Activated B cell treated with CpG ODN at 0.5 μM for 24 hours (primary cell): ENCODE measurements around the gene SELPLG. TPM values are rescaled to one million over a fixed set of nuclear protein-coding genes. Genes with fewer than 3 reads are reported as not detected.

ENCODE experiments used
- ATAC-seq: fragments of 200-7000 bp; cut with Tn5 transposase; one replicate; pipeline ENCODE4 v1.10.0; 2021; ENCODE audit warnings: low read depth, mild to moderate bottlenecking, moderate library complexity
- CTCF ChIA-PET: fragments of 350-600 bp; sonication (Branson Sonifier 250); formaldehyde crosslinking; loops from one replicate; lab custom pipeline; 2021; ENCODE audit warnings: antibody characterized with exemption; lab: Charles Lee
- POLR2A ChIA-PET: fragments of 350-600 bp; sonication (Branson Sonifier 250); formaldehyde crosslinking; loops from one replicate; lab custom pipeline; 2021; ENCODE audit warnings: antibody characterized with exemption; lab: Charles Lee
- DNase-seq: peaks from one replicate; pipeline ENCODE4 v3.0.0; 2022
- H3K27ac Mint-ChIP-seq: one replicate; pipeline ENCODE4 v1.8.0; 2020; ENCODE audit warnings: mixed read lengths
- H3K27me3 Mint-ChIP-seq: one replicate; pipeline ENCODE4 v1.8.0; 2021; ENCODE audit warnings: mixed read lengths
- H3K36me3 Mint-ChIP-seq: one replicate; pipeline ENCODE4 v1.8.0; 2021; ENCODE audit warnings: low read depth, mixed read lengths
- H3K4me1 Mint-ChIP-seq: one replicate; pipeline ENCODE4 v1.8.0; 2021; ENCODE audit warnings: mixed read lengths
- H3K4me3 Mint-ChIP-seq: one replicate; pipeline ENCODE4 v1.8.0; 2020; ENCODE audit warnings: mild to moderate bottlenecking, mixed read lengths
- H3K9me3 Mint-ChIP-seq: one replicate; pipeline ENCODE4 v1.8.0; 2020; ENCODE audit warnings: mixed read lengths
- intact Hi-C: fragments of 100-400 bp; cut with micrococcal nuclease; formaldehyde crosslinking; loops from one replicate; pipeline ENCODE4 v1.15.1; 2024
- total RNA-seq: library from RNA; stranded (reverse); gene quantifications from 2 replicates; pipeline ENCODE4 v1.2.3, GENCODE V29; 2022
- TF ChIP-seq, protein P1 (sequence below): fragments of 200-600 bp; IDR thresholded peaks from one replicate; pipeline ENCODE4 v1.8.0; 2022; ENCODE audit warnings: antibody characterized with exemption, mild to moderate bottlenecking

Gene SELPLG
- total RNA-seq, 1 donor from 2014 or later: 1.8 TPM

DNA sequence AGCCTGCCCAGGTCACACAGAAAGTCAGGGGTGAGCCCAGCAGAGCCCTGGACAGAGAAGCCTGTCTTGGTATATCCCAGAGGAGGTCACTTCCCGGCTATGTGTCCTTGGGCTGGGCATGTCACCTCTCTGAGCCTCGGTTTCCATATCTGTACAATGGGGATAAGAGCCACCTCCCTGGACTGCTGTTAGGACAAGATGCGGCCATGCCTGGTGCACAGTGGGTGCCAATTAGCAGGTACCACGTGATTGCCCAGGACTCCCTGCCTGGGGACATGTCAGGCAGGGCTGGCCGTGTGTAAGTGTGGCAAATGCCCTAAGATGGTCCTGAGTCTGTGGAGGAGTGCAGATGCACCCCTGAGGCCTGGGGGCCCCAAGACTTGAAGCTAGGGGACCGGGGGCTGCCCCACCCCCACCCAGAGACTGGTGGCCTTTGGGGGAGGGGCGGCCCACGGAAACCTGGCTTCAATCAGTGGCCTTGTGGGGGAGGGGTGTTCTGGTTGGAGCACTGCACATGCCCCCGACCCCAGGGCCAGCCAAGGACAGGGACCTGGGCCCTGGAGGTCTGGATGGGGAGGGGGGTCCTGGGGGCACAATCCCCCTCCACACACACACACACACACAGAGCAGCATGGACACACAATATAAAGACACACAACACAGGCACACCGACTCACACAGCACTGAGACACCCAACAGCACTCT lies 36.7 kb downstream of the SELPLG start:
- Mint-ChIP-seq H3K27ac (no peak overlapping the region), H3K4me1 (no peaks in the 10 kb centered on the region), H3K27me3 (no peaks in the 10 kb centered on the region), H3K4me3 (no peak overlapping the region), H3K9me3 (no peaks in the 10 kb centered on the region), H3K36me3 (no peaks in the 10 kb centered on the region)
- intact Hi-C loops: no loop called here
- TF ChIP-seq, protein P1, sequence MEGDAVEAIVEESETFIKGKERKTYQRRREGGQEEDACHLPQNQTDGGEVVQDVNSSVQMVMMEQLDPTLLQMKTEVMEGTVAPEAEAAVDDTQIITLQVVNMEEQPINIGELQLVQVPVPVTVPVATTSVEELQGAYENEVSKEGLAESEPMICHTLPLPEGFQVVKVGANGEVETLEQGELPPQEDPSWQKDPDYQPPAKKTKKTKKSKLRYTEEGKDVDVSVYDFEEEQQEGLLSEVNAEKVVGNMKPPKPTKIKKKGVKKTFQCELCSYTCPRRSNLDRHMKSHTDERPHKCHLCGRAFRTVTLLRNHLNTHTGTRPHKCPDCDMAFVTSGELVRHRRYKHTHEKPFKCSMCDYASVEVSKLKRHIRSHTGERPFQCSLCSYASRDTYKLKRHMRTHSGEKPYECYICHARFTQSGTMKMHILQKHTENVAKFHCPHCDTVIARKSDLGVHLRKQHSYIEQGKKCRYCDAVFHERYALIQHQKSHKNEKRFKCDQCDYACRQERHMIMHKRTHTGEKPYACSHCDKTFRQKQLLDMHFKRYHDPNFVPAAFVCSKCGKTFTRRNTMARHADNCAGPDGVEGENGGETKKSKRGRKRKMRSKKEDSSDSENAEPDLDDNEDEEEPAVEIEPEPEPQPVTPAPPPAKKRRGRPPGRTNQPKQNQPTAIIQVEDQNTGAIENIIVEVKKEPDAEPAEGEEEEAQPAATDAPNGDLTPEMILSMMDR: no peak
- no peak for ATAC-seq
- POLR2A ChIA-PET: no interaction called here
- CTCF ChIA-PET: no interaction called here
- no peak for DNase-seq

DNA sequence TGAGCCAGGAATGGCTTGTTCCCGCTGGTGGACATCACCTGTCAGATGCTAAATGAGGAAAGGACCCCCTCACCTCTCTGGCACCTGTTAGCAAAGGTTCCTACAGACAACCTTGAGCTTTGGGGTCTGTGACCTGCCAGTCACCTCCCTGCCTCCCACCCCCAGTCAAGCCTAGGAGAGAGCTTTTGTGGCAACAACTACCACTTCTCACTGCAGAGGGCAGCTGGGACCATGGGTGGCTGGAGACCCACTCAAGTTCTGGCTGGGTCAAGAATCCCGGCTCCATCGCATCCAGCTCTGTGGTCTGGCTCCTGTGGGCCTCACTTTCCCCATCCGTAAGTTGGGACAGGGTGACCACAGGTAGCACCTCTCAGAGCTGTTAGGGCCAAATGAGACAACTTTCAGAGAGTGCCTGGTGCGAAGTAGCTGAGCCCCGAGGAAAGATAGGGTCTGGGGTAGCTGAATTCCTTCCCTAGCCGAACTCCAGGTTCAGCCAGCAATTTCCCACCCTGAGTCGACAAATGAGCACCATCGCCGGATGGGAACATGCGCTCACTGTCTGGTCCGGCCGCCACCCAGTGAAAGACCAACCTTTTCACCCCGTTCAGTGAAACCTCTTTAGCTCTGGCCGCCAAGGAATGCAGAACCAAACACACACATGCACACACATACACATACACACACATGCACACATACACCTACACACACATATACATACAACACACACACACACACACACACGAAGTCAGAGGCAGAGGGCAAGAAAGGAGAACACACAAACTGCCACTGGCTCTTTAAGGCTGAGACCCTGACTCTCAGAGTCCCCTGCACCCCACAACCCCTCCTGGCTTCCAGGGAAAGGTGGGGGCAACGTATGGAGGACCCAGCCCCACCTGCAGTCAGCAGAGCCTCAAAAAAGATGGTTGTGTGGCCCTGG lies 37.7 kb downstream of the SELPLG start:
- ChIA-PET POLR2A (interaction anchor here (1.3 kb wide), 1 partner anchor 9 kb away, joined by 3 read pairs; no protein-coding TSS in a partner anchor), CTCF (no interaction called here)
- no peak for ATAC-seq
- TF ChIP-seq, protein P1: no peak
- H3K36me3 Mint-ChIP-seq: no peaks in the 10 kb centered on the region
- peaks cover under 1% of the 10 kb centered on the region for H3K27me3 Mint-ChIP-seq
- no peaks in the 10 kb centered on the region for H3K9me3 Mint-ChIP-seq
- DNase-seq: no peak
- H3K4me3 Mint-ChIP-seq: no peak overlapping the region
- no peak overlapping the region for H3K27ac Mint-ChIP-seq
- no peaks in the 10 kb centered on the region for H3K4me1 Mint-ChIP-seq
- intact Hi-C loops: no loop called here

DNA sequence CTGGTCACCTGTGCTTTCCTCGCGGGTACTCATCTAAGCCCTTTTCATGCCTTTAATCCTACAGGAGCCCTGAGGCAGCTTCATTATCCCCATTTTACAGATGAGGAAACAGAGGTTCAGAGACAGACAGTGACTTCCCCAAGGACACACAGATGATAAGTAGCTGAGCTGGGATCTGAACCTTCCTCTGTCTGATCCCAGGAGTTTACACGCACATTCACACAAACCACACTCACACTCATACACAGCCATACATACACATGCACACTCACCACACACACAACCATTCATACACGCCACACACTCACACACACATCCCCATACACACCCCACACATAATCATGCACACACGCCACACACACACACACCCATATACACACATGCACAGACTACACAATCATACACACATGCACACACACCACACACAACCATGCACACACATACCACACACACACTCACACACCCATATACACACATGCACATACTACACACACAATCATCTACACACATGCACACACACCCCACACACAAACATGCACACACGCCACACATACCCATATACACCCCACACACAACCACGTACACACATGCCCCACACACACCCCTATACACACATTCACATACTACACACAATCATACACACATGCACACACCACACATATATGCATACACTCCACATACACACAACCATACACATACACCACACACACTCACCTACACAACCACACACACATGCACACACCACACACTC lies 38.6 kb downstream of the SELPLG start:
- no peak for DNase-seq
- no peaks in the 10 kb centered on the region for H3K4me1 Mint-ChIP-seq
- intact Hi-C loops: no loop called here
- no peaks in the 10 kb centered on the region for H3K36me3 Mint-ChIP-seq
- H3K27ac Mint-ChIP-seq: no peak overlapping the region
- H3K4me3 Mint-ChIP-seq: no peak overlapping the region
- ATAC-seq: no peak
- ChIA-PET POLR2A (interaction anchor here (1.3 kb wide), 1 partner anchor 9 kb away, joined by 3 read pairs; no protein-coding TSS in a partner anchor), CTCF (no interaction called here)
- TF ChIP-seq, protein P1: no peak
- no peaks in the 10 kb centered on the region for H3K9me3 Mint-ChIP-seq
- H3K27me3 Mint-ChIP-seq: peaks cover 2% of the 10 kb centered on the region

DNA sequence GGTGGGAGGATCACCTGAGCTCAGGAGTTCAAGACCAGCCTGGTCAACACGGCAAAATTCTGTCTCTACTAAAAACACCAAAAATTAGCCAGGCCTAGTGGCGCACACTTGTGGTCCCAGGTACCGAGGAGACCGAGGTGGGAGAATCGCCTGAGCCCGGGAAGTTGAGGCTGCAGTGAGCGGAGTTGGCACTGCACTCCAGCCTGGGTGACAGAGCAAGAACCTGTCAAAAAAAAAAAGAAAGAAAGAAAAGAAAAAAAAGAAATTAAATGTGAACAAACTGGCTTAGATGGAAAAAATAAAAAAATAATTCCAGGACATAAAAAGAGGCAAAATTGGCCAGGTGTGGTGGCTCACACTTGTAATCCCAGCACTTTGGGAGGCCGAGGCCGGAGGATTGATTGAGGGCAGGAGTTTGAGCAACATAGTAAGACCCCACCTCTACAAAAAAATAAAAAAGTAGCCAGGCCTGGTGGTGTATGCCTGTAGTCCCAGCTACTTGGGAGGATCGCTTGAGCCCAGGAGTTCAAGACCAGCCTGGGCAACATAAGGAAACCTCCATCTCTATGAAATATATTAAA lies 39.3 kb downstream of the SELPLG start:
- CTCF ChIA-PET: no interaction called here

More for the DNA sequence above, 39.3 kb downstream of the SELPLG start:
- Mint-ChIP-seq H3K4me1 (no peaks in the 10 kb centered on the region), H3K9me3 (no peaks in the 10 kb centered on the region), H3K4me3 (no peak overlapping the region), H3K27ac (no peak overlapping the region), H3K27me3 (peaks cover 2% of the 10 kb centered on the region), H3K36me3 (no peaks in the 10 kb centered on the region)
- intact Hi-C loops: no loop called here
- DNase-seq: no peak
- TF ChIP-seq, protein P1: no peak
- no peak for ATAC-seq
- POLR2A ChIA-PET: no interaction called here
